ENCODE measurements around the gene KCNS1.

GRCh38 chr20:45087097-45087790 is 13.7 kb downstream of the KCNS1 start:
- TF ChIP-seq, protein P1, sequence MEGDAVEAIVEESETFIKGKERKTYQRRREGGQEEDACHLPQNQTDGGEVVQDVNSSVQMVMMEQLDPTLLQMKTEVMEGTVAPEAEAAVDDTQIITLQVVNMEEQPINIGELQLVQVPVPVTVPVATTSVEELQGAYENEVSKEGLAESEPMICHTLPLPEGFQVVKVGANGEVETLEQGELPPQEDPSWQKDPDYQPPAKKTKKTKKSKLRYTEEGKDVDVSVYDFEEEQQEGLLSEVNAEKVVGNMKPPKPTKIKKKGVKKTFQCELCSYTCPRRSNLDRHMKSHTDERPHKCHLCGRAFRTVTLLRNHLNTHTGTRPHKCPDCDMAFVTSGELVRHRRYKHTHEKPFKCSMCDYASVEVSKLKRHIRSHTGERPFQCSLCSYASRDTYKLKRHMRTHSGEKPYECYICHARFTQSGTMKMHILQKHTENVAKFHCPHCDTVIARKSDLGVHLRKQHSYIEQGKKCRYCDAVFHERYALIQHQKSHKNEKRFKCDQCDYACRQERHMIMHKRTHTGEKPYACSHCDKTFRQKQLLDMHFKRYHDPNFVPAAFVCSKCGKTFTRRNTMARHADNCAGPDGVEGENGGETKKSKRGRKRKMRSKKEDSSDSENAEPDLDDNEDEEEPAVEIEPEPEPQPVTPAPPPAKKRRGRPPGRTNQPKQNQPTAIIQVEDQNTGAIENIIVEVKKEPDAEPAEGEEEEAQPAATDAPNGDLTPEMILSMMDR (IDR thresholded peaks at IDR 0.05 in 2 of 3, conservative IDR thresholded peaks at IDR 0.05 in 1 of 3; ENCODE audit: borderline replicate concordance in 1 of 3, insufficient read depth in 1 of 3, low read depth in 2 of 3, low read length in 2 of 3), result no peak
- TF ChIP-seq, protein P2, sequence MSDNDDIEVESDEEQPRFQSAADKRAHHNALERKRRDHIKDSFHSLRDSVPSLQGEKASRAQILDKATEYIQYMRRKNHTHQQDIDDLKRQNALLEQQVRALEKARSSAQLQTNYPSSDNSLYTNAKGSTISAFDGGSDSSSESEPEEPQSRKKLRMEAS (IDR thresholded peaks at IDR 0.05), result no peak
- TF ChIP-seq POLR2AphosphoS5 (IDR thresholded peaks at IDR 0.05; ENCODE audit: low read depth, low read length), result no peak
- no peak for TF ChIP-seq EZH2 (IDR thresholded peaks at IDR 0.05)
- TF ChIP-seq SIN3A (IDR thresholded peaks at IDR 0.05; ENCODE audit: low read depth), result no peak
- no peak for TF ChIP-seq ZNF274 (IDR thresholded peaks at IDR 0.05; ENCODE audit: low read depth, low read length)
- no peak for TF ChIP-seq RAD21 (IDR thresholded peaks at IDR 0.05; ENCODE audit: low read depth)
- TF ChIP-seq, protein P3, sequence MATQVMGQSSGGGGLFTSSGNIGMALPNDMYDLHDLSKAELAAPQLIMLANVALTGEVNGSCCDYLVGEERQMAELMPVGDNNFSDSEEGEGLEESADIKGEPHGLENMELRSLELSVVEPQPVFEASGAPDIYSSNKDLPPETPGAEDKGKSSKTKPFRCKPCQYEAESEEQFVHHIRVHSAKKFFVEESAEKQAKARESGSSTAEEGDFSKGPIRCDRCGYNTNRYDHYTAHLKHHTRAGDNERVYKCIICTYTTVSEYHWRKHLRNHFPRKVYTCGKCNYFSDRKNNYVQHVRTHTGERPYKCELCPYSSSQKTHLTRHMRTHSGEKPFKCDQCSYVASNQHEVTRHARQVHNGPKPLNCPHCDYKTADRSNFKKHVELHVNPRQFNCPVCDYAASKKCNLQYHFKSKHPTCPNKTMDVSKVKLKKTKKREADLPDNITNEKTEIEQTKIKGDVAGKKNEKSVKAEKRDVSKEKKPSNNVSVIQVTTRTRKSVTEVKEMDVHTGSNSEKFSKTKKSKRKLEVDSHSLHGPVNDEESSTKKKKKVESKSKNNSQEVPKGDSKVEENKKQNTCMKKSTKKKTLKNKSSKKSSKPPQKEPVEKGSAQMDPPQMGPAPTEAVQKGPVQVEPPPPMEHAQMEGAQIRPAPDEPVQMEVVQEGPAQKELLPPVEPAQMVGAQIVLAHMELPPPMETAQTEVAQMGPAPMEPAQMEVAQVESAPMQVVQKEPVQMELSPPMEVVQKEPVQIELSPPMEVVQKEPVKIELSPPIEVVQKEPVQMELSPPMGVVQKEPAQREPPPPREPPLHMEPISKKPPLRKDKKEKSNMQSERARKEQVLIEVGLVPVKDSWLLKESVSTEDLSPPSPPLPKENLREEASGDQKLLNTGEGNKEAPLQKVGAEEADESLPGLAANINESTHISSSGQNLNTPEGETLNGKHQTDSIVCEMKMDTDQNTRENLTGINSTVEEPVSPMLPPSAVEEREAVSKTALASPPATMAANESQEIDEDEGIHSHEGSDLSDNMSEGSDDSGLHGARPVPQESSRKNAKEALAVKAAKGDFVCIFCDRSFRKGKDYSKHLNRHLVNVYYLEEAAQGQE (IDR thresholded peaks at IDR 0.05; ENCODE audit: low read depth), result no peak
- no peak for TF ChIP-seq ATF3 (IDR thresholded peaks at IDR 0.05)
- TF ChIP-seq POLR2A (IDR thresholded peaks at IDR 0.05; ENCODE audit: borderline replicate concordance, extremely low read depth, insufficient read depth, insufficient read length), result no peak
- no peak for TF ChIP-seq SRF (IDR thresholded peaks at IDR 0.05; ENCODE audit: low read depth)

Data from HCT116 (cell line).